Endothelial cell of umbilical vein (primary cell): Measurements from ENCODE around the gene CEP170. TPM values are rescaled to one million over a fixed set of nuclear protein-coding genes. Genes with fewer than 3 reads are reported as not detected.
A peak's percentile ranks its signal among the peaks of the same experiment; 100 is the strongest.

Experiments
- BruUV-seq: library from RNA; stranded (reverse); fragments of 400-500 nt; replicated peaks from 2 replicates; lab custom pipeline; 2021; lab: Mats Ljungman, UMichigan
- CTCF ChIA-PET: fragments of 300-600, 350-600 bp; sonication (Branson Sonifier 250); formaldehyde crosslinking; loops from one replicate; lab custom pipeline; 2021; ENCODE audit warnings: antibody characterized with exemption, inconsistent platforms; lab: Charles Lee
- POLR2A ChIA-PET: fragments of 300-600, 350-600 bp; sonication (Branson Sonifier 250); formaldehyde crosslinking; loops from one replicate; lab custom pipeline; 2021; ENCODE audit warnings: antibody characterized with exemption, inconsistent platforms; lab: Charles Lee
- DNase-seq: peaks from one replicate; pipeline ENCODE4 v3.0.0-alpha.2; 2011; ENCODE audit warnings: low read depth, low spot score
- FAIRE-seq: peaks from 2 replicates; lab custom pipeline; 2011; peaks lifted over from hg19 to GRCh38; lab: Jason Lieb, UNC
- H2AFZ ChIP-seq: 2 replicates; pipeline ENCODE4 v1.6.0; 2012; ENCODE audit warnings: low read depth, low read length, control low read depth, inconsistent platforms
- H3K27ac ChIP-seq: 2 replicates; pipeline ENCODE4 v1.5.1; 2011; ENCODE audit warnings: low read depth, mild to moderate bottlenecking, control low read depth, low read length, moderate library complexity; ENCODE audit not compliant: insufficient read depth
- H3K27me3 ChIP-seq, 2 experiments: 2 replicates each; pipeline versions ENCODE4 v1.6.0 to v1.6.1; 2011; ENCODE audit warnings: low read length in 2 of 2, mixed read lengths in 1 of 2; ENCODE audit not compliant: control insufficient read depth in 2 of 2, insufficient read depth in 2 of 2
- H3K36me3 ChIP-seq, 2 experiments: 2 replicates in 1 of 2; 3 replicates in 1 of 2; pipeline ENCODE4 v1.5.1; 2011; ENCODE audit warnings: low read length in 2 of 2, mild to moderate bottlenecking in 1 of 2, moderate library complexity in 1 of 2; ENCODE audit not compliant: control insufficient read depth in 2 of 2, insufficient read depth in 2 of 2; ENCODE audit errors: extremely low read depth in 1 of 2
- H3K4me1 ChIP-seq: 3 replicates; pipeline ENCODE4 v1.5.1; 2011; ENCODE audit warnings: mild to moderate bottlenecking, low read length; ENCODE audit not compliant: control insufficient read depth, insufficient read depth; ENCODE audit errors: extremely low read depth
- H3K4me2 ChIP-seq: 2 replicates; pipeline ENCODE4 v1.6.1; 2011; ENCODE audit warnings: low read length, control low read depth, mixed read lengths; ENCODE audit not compliant: insufficient read depth
- H3K4me3 ChIP-seq, 3 experiments: fragments of 200-600 bp in 1 of 3; sonication (generic), shearing (Covaris generic) in 1 of 3; replicated peaks in 1 of 3; 2 replicates each; pipeline ENCODE4 v1.5.1; 2011 to 2016; ENCODE audit warnings: control low read depth in 3 of 3, low read length in 3 of 3, mild to moderate bottlenecking in 2 of 3, inconsistent platforms in 1 of 3, low read depth in 1 of 3, moderate library complexity in 1 of 3; ENCODE audit not compliant: insufficient read depth in 1 of 3
- H3K79me2 ChIP-seq: 2 replicates; pipeline ENCODE4 v1.6.0; 2012; ENCODE audit warnings: low read length, inconsistent platforms; ENCODE audit not compliant: control insufficient read depth, insufficient read depth
- H3K9ac ChIP-seq: replicated peaks from 2 replicates; pipeline ENCODE3; 2011; ENCODE audit warnings: low read length, control low read depth; ENCODE audit not compliant: insufficient read depth; ENCODE audit errors: extremely low read depth
- H3K9me1 ChIP-seq: replicated peaks from 3 replicates; pipeline ENCODE4 v1.6.0; 2011; ENCODE audit warnings: mild to moderate bottlenecking, low read length; ENCODE audit not compliant: control insufficient read depth, insufficient read depth; ENCODE audit errors: extremely low read depth
- H3K9me3 ChIP-seq: replicated peaks from 2 replicates; pipeline ENCODE4 v1.5.1; 2012; ENCODE audit warnings: low read length, inconsistent platforms; ENCODE audit not compliant: control insufficient read depth, insufficient read depth
- H4K20me1 ChIP-seq: replicated peaks from 2 replicates; pipeline ENCODE3; 2011; ENCODE audit warnings: mild to moderate bottlenecking, low read length; ENCODE audit not compliant: control insufficient read depth, insufficient read depth; ENCODE audit errors: extremely low read depth
- CTCF ChIP-seq, 2 donors: IDR thresholded peaks; 1 replicate in 1 of 2; 2 replicates in 1 of 2; pipeline ENCODE4 v1.5.1; 2011; ENCODE audit warnings: low read length in 2 of 2, mild to moderate bottlenecking in 2 of 2, moderate library complexity in 2 of 2, control low read depth in 1 of 2, inconsistent platforms in 1 of 2, low read depth in 1 of 2; ENCODE audit not compliant: insufficient read depth in 1 of 2; ENCODE audit errors: extremely low read depth in 1 of 2
- EZH2 ChIP-seq: IDR thresholded peaks from 2 replicates; pipeline ENCODE4 v1.6.1; 2012; ENCODE audit warnings: borderline replicate concordance, low read depth, mild to moderate bottlenecking, moderate library complexity, low read length, inconsistent platforms; ENCODE audit not compliant: severe bottlenecking
- FOS ChIP-seq: IDR thresholded peaks from 2 replicates; pipeline ENCODE4 v1.6.1; 2011; ENCODE audit warnings: mild to moderate bottlenecking, low read length, moderate library complexity, borderline replicate concordance; ENCODE audit not compliant: insufficient read depth
- GATA2 ChIP-seq: IDR thresholded peaks from 2 replicates; pipeline ENCODE4 v1.7.0; 2011; ENCODE audit warnings: low read depth, mild to moderate bottlenecking, moderate library complexity, mixed read lengths, low read length; ENCODE audit not compliant: insufficient read length, insufficient read depth
- JUN ChIP-seq: IDR thresholded peaks from 2 replicates; pipeline ENCODE4 v1.6.1; 2011; ENCODE audit warnings: borderline replicate concordance, low read depth; ENCODE audit not compliant: insufficient read length, insufficient read depth
- MAX ChIP-seq: IDR thresholded peaks from 2 replicates; pipeline ENCODE4 v1.6.1; 2011; ENCODE audit not compliant: insufficient read depth, insufficient read length
- MYC ChIP-seq: IDR thresholded peaks from one replicate; pipeline ENCODE4 v1.6.1; 2011; ENCODE audit warnings: mild to moderate bottlenecking, low read depth, low read length
- POLR2A ChIP-seq: IDR thresholded peaks from 2 replicates; pipeline ENCODE4 v1.6.1; 2012; ENCODE audit warnings: low read depth, mild to moderate bottlenecking, control low read depth, low read length
- POLR2AphosphoS5 ChIP-seq: IDR thresholded peaks from 2 replicates; pipeline ENCODE4 v1.6.1; 2012; ENCODE audit warnings: low read depth, mild to moderate bottlenecking, control low read depth, low read length, moderate library complexity; ENCODE audit not compliant: insufficient read depth
- dilution Hi-C: fragments of 300-500 bp; cut with MboI; formaldehyde crosslinking; loops from one replicate; pipeline ENCODE4 v1.15.0; 2019; ENCODE audit warnings: low sequenced_read_pairs; ENCODE audit not compliant: extremely low pct_ligation_motif_present
- intact Hi-C: fragments of 100-400 bp; cut with micrococcal nuclease; formaldehyde crosslinking; loops from one replicate; pipeline ENCODE4 v1.10.0; 2022
- polyA plus RNA-seq, 4 experiments: library from polyadenylated mRNA; depleted of rRNA in 3 of 4; stranded (reverse) in 3 of 4; unstranded in 1 of 4; fragments of >200 nt; gene quantifications; 2 replicates each; pipeline versions ENCODE4 v1.2.1 to v1.2.3, GENCODE V29; 2011 to 2012; ENCODE audit warnings: missing spikeins in 1 of 4
- total RNA-seq: library from RNA; stranded (reverse); gene quantifications from 2 replicates; pipeline ENCODE4 v1.2.3, GENCODE V29; 2021

The CEP170 gene
- total and polyA plus RNA-seq, 2 donors (not counting 3 experiments of a cell fraction or from before 2014, with no cell fraction given): 49.6 to 225 TPM

- Histone ChIP-seq H3K27me3 (no peaks in the 10 kb centered on the region), H3K79me2 (peaks cover 32% of the 10 kb centered on the region), H4K20me1 (no peaks in the 10 kb centered on the region), H3K9ac (peak overlapping the region; percentile 80), H3K4me3 (no peak overlapping the region), H3K27ac (peak overlapping the region; percentile 93), H2AFZ (no peak overlapping the region), H3K9me1 (no peaks in the 10 kb centered on the region), H3K36me3 (no peaks in the 10 kb centered on the region), H3K4me1 (peaks cover 63% of the 10 kb centered on the region), H3K9me3 (no peaks in the 10 kb centered on the region), H3K4me2 (peak overlapping the region; percentile 86)
- intact Hi-C loops: loop anchor here (1.0 kb wide), 2 partner anchors 14 to 18 kb away; partner anchors contain the start of gene CEP170
- ChIA-PET CTCF (interaction anchor here (0.7 kb wide), 1 partner anchor 70 kb away, joined by 4 read pairs; no protein-coding TSS in a partner anchor), POLR2A (interaction anchor here (0.9 kb wide), 1 partner anchor 18 kb away, joined by 6 read pairs; no protein-coding TSS in a partner anchor)
- DNase-seq (no peak), FAIRE-seq (no peak)
- dilution Hi-C loops: no loop called here
- TSS peak; percentile 19 for BruUV-seq
- TF ChIP-seq POLR2AphosphoS5 (peak; percentile 13), JUN (no peak), GATA2 (no peak), FOS (no peak)
Measured at GRCh38 chr1:243268751-243269460, 13.8 kb upstream of the CEP170 start.

GRCh38 chr1:243267914-243268653, 13.0 kb upstream of the CEP170 start:
- H4K20me1 ChIP-seq: no peaks in the 10 kb centered on the region
- no peaks in the 10 kb centered on the region for H3K36me3 ChIP-seq
- H3K9ac ChIP-seq: peak overlapping the region; percentile 80
- no peaks in the 10 kb centered on the region for H3K9me1 ChIP-seq
- H3K79me2 ChIP-seq: peaks cover 35% of the 10 kb centered on the region
- TF ChIP-seq JUN (peak; percentile 91), POLR2AphosphoS5 (peak; percentile 53), EZH2 (no peak), MYC (no peak), FOS (peak; percentile 96), POLR2A (no peak), MAX (no peak), CTCF (IDR thresholded peaks at IDR 0.05; ENCODE audit: extremely low read depth in 1 of 2, insufficient read depth in 1 of 2, low read depth in 1 of 2, low read length in 2 of 2) (no peak), GATA2 (peak; percentile 54)
- H3K4me3 ChIP-seq: peak overlapping the region in 1 of 3 experiments; percentile 35
- peaks cover 72% of the 10 kb centered on the region for H3K4me1 ChIP-seq
- intact Hi-C loops: loop anchor here (1.0 kb wide), 2 partner anchors 13 to 19 kb away; partner anchors contain the start of gene CEP170
- DNase-seq (peak; percentile 92), FAIRE-seq (peak; percentile 33)
- peak overlapping the region; percentile 86 for H3K4me2 ChIP-seq
- dilution Hi-C loops: no loop called here
- ChIA-PET CTCF (no interaction called here), POLR2A (no interaction called here)
- H3K9me3 ChIP-seq: no peaks in the 10 kb centered on the region
- BruUV-seq: TSS peak; percentile 64
- no peak overlapping the region for H2AFZ ChIP-seq
- H3K27me3 ChIP-seq: no peaks in the 10 kb centered on the region
- peak overlapping the region; percentile 93 for H3K27ac ChIP-seq
